HG02588 (cell line): ENCODE measurements around the gene CYP4B1.

ENCODE experiments used
- ATAC-seq: cut with Tn5 transposase; IDR thresholded peaks from one replicate; pipeline ENCODE4 v1.9.1; 2021; ENCODE audit warnings: mild to moderate bottlenecking, moderate library complexity; ENCODE audit not compliant: unreplicated experiment

Gene CYP4B1

DNA sequence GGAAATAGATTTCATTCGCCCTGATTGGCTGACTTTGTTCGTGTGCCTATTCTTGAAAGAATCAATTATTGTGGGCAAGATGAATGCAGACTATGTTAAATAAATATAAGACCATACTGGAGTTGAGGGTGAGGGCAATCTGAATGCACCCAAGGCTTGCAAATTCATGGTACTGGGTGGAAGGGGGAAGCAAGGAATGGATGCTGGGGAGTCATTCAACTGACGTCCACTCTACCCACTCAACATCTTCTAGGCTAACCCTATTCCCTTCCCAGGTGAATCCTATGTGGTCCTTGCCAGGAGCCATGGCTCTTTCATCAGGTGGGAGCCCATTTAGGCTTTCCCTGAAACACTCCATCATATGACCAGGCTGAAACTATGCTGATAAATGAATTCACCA is 5.7 kb upstream of the CYP4B1 start:
- no peak for ATAC-seq

DNA sequence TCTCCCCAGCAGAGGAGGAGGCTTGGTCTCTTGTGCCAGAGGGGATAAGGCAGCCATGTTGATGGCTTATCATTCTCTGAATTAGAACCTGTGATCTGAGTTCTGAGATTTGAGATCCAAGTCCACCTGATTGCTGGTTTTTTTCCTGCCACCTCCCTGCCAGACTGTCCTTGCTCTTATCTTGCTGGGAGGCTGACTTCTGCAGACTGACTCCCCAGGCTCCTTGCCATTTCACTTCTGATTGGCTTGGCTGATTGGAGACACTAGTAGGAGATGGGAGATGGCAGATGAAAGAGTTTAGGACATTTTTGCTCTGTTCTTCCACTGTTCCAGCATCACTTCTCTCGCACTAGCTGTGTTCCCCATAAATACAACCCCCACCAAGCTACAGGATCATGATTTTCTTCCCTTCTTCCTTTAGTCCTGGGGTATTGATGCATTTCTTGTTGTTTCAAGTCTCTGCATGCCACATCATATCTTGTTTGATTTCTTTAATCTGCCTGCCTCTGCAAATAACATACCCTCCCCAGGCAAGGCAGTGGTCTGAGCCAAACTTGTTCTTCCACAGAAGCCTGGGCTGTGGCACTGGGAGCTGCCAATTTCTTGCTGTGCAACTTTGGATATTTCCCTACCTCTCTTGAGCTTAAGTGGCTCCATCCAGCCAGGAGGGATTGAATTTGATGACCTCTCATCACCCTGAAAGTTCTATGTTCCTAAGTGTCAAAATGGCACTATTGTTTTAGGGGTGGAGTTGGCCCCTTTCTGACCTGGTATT is 963 bp upstream of the CYP4B1 start:
- no peak for ATAC-seq

DNA sequence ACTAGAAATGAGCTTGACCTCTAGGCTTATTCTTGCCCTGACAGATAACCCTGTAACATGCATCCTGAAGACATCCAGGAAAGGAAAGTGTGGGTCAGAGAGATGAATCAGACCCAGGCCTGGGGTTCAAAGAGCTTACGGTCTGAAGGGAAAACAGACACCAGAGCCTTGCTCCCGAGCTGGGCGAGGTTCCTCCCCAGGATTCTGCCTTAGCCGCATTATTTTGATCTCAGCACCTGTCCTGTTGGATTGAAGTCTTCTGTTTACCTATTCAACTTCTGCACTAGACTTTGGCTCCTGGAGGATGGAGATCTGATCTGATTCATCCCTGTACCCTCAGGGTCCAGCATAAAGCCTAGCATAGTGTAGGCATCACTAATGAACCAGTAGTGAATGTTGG is 1.9 kb downstream of the CYP4B1 start:
- no peak for ATAC-seq

DNA sequence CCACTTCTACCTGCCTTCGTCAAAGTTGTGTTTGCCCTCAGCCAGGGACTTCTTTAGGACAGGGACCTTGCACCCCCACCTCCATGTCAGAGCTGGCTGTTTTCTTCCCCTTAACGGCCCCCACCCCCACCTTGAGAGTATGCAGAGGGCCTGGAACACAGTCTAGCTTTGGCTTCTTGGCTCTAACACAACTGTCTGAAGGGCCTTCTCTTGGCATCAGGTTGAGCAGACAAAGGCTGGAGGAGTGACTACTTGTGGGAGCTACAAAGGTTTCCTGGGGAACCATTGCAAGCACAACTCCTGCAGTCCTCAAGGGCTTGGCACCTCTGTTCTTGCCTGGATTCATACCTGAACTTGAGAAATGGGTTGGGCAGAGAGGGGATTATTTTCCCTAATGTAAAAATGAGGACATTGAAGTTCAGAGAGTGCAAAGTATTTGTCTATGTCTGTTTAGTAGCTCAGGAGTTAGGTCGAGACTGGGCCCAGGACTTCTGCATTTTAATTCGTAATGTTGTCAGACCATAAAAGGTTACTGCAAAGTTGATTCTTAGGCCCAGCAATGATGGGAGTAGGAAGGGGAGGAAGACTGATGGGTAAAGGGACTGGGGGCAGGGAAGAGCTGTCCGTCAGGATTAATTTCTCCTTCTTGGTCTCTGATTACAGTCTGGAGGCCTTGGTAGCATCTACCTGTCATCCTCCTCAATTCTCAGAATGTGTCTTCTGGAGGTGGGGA is 2.6 kb downstream of the CYP4B1 start:
- no peak for ATAC-seq

DNA sequence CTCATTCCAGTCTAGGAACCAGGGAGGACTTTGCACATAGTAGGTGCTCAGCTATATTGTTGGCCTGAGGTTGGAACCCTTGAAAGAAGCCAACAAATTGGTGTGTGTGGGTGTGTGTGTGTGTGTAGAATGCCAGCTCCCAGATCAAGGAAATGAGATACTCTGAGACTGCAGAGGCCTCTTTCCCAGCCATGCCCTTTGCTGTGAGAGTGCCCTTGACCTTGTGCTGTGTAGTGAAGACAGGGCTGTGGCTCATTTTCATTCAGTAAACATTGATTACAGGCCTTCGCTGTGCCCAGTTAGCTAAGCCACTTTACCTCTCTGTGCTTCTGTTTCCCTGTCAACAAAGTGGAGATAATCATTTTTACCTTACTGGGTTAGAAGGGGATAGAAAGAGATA is 3.2 kb downstream of the CYP4B1 start:
- ATAC-seq: no peak

DNA sequence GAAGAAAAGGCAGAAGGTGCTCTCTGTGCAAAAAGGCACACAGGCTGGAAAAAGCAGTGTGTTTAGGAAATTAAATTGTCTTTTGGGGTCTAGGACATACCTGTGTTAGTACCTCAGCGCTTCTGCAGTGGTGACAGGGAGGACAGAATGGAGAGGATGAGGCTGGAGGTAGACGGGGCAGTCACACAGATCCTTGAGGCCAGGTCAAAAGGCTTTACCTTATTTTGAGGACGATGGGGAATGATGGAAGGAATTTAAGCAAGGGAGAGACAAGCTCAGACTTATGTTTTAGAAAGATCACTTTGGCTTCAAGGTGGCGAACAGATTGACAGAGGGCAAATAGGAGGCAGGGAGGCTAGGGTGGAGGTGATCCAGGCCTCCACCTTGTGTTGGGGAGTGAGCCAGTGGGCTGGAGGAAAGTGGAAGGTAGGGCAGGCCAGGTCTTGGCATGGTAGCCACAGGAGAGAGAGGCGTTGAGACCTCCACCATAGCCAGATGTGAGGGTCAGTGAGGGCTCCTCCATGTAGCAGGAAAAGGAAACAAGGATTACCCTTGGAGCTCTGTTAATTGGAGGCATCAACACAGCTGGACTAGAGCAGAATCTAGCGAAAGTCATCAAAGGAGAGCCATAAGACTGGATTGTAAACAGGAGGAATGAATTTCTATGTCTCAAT is 4.2 kb downstream of the CYP4B1 start:
- no peak for ATAC-seq

DNA sequence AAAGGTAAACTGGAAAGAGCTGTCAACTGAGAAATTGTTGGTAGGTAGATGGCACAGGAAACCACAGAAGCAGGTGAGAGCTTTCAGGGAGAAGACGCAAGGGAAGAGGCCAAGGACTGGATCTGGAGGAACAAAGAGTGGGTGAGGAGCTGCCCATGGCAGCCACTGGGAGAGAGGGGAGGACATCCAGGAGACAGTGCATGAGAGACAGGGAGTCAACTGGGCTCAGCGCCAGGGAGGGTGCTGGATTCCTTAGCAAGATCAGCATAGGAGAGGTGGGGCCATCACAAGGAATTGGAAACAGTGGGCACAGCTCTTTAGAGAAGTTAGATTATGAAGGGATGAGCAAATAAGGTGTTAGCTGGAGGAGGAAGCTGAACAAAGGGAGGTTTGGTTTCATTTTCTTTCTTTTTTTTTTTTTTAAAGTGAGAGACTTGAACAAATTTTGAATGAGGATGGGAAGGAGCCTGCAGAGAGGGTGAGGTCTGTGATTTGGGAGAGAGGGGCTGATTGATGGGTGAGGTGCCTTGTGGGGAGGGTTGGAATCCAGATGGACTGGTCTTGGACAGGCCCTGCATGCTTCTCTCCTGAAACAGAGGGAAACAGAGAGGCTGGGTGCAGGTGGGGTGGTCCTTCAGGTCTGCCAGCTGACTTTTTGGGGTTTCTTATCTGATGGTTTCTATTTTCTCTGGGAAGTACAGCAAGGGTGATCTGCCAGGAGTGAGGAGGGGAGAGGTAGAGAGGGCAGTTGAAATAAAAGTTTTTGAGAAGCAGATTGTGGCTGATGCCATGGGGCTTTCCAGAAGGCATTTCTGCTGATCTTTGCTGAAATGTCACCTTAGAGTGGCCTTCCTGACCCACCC is 5.4 kb downstream of the CYP4B1 start:
- ATAC-seq: no peak

DNA sequence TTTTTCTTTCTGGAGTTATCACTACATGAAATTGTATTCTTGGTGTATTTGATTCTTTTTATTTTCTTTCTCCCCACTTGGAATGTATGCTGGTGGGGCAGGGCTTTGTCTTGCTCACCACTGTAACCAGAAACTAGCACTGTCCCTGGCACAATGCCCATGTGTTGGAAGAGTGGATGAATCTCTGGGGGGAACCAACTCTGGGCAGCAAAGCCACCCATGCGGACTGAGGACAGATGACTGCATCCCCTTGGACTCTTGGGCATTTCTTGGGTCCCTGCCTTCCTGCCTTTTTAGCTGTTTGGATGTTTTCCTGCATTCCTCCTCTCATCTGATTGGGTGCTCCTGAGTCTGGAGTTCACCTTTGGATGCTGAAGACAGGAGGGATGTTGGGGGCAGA is 6.1 kb downstream of the CYP4B1 start:
- no peak for ATAC-seq

DNA sequence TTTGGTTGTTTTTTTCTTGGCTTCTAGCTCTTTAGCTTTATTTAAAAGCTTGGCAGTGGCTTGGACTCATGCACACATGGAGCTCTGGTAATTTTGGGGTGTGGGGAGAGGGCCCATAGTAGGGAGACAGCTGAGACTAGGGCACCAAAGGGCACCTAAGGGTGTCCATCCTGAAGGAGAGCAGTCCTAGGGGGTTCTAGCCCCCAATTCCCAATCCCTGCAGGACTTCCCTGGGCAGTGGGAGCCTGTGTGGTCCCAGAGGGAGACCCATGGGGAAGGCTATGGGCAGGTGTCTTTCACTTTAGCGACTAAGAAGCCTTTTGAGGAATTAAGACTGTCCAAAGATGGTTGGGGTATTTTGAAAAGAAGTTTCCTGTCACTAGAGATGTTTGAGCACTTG is 6.9 kb downstream of the CYP4B1 start:
- ATAC-seq: no peak

DNA sequence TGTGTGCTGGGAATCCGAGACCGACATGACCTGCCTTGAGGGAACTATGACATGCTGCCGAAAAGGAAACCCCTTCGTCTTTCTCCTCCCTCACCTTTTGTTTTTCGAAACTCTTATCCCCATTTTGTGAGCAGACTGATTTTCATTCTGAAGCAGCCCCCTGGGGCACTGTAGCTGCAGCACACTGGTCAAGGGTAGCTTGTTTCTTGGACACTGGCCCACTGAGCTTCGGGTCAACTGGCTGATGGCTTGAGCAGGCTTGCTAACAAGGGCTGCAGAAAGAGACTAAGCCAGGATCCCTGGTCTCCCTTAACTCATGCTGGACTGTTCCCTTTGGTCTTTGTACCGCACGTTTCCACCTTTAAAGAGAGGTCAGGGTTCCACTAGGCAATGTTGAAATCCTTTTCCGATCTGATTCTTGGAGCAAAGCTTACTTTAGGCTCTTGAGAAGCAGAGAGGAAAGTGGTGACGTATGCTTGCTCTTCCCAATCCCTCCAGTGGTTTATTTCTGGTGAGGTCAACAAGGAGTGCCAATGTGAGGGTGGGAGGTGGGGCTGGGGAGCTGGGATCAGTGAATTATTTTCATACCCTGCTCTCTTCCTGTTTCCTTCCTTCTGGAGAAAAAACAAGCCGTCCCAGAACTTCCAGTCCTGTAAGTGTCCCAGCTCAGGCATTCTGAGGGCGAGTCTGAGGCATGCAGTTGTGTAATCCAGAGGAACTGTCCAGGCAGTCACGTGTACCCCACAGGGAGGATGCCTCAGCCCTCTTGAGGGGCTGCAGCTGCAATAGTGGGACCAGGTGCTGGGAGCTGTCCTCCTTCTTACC is 7.6 kb downstream of the CYP4B1 start:
- ATAC-seq: no peak

DNA sequence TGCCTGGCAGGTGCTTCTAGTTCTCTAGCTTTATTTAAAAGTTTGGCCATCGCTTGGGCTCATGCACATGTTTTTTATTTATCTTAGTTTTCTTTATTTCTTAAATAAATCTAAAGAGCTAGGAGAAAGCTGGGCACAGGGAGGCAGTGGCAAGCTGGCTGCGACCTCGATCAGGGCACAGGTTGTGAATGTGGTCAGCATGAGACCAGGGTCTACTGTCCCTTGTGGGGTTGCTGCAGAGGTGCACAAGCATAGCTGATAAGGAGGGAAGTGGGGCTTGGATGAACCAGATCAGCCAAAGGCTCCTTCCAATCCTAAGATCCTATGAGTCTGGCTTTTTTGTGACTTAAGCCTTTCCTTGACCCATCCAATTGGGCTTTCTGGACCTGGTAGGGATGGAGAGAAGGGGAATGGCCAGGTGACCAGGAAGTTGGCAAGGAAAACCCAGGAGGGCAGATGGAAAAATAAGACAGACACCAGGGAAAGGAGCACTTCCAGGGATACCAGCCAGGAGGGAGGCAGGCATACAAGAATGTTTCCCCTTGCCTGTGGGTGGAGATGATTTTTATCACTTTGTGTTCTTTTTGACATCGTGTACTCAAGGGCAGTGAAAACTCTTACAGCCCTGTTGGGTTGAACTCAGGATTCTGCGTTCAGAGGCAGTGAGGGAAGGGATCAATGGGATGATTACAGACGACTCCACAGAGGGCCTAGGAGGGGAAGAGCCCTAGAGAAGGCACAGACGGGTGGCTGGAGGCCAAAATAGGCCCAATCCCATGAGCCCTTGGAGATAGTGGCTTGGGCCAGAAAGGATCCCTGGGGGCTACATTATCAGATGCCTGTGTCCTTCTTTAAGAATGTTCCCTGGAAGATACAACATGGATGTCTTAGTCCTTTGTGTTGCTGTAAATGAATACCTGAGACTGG is 8.5 kb downstream of the CYP4B1 start:
- ATAC-seq: no peak

DNA sequence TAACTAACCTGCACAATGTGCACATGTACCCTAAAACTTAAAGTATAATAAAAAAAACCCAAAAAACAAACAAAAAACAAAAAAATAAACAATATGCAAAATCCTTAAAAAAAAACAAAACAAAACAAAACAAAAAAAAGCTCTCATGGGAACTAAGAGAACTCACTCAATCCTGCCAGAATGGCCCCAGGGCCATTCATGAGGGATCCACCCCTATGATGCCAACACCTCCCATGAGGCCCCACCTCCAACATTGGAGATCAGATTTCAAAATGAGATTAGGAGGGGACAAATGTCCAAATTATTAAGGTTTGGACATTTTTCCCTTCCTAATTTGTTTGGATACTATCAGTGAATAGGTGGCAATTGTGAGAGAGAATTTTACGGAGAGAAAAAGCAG is 10.2 kb downstream of the CYP4B1 start:
- ATAC-seq: no peak

DNA sequence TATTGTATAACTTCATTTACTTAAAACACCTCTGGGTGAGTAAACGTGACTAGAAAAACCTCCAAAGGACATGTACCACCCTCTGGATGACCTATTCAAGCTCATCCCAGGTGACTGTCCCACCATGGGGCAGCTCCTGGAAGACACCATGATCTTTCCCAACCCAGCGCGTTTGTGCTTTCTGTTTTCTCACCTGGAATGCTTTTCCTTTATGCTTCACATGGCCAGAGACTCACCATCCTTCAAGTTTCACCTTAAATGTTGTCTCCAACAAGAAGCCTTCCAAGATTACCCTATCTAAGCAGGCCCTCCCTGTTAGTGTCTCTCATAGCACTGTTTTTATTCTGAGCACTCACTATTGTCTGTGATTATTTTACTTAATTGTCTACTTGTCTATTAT is 11.1 kb downstream of the CYP4B1 start:
- no peak for ATAC-seq

DNA sequence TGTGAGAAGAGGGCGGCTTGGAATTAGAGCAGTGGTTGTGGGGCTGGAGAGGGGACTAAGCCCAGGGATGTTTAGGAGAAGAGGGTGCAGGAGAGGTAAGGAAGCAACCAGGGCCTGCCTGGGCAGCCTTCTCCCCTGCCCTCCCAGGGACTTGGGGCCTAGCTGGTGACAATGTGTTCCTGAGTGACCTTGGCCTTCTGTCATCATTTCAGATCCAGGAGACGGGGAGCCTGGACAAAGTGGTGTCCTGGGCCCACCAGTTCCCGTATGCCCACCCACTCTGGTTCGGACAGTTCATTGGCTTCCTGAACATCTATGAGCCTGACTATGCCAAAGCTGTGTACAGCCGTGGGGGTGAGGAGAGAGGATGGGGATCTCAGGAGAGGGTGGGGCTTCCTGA is 11.8 kb downstream of the CYP4B1 start:
- ATAC-seq: no peak

DNA sequence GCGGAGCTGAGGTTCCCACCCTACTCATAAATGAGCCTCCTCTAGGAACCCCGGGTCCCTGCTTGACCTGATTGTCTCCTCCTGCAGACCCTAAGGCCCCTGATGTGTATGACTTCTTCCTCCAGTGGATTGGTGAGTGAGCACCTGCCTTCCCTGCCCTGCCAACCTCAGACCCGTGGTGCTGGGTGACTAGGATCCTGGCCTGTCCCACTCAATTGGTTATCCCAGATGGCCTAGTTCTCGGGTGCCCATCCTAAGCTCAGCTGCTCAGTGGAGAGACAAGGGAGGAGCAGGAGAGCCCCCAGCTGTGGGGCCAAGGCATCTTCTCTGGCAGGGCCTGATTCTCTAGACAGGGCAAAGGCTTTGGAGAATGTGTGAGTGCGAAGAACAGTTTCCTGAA is 12.2 kb downstream of the CYP4B1 start:
- no peak for ATAC-seq

DNA sequence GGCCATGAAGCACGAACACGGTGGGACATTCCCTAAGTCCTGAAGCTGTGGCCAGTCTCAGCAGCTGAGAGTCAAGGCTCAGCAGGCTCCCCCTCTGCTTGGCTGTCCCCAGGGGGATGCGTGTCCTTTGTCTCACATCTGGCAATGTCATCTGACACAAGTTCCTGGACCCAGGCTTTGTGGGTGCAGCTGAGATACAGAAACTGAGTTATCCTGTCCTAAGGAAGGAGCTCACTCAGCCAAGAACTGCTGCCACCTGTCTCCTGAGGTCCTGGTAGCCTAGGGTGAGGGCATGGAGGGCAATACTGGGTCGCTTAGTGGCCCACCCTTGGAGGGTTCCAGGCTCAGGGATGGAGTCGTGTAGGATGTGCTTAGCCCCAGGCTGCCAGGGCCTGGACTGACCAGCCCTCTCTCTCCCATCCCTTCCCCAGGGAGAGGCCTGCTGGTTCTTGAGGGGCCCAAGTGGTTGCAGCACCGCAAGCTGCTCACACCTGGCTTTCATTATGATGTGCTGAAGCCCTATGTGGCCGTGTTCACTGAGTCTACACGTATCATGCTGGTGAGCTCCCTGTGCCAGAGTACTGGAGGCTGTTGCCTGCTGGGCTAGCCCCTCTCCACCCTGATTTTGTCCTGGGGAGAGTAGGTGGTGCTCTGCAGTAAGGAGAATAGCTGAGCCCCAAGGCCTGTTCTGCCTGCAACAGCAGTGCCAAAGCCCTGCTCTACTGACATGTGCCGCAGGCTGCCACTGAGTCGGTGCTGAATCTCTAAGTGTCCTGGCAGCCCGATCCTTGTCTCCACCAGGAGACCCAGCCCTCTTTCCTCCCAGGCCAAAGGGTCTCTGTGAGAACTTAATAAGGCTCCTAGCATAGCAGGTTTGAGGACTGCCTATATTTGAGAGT is 13.5 kb downstream of the CYP4B1 start:
- ATAC-seq: no peak

DNA sequence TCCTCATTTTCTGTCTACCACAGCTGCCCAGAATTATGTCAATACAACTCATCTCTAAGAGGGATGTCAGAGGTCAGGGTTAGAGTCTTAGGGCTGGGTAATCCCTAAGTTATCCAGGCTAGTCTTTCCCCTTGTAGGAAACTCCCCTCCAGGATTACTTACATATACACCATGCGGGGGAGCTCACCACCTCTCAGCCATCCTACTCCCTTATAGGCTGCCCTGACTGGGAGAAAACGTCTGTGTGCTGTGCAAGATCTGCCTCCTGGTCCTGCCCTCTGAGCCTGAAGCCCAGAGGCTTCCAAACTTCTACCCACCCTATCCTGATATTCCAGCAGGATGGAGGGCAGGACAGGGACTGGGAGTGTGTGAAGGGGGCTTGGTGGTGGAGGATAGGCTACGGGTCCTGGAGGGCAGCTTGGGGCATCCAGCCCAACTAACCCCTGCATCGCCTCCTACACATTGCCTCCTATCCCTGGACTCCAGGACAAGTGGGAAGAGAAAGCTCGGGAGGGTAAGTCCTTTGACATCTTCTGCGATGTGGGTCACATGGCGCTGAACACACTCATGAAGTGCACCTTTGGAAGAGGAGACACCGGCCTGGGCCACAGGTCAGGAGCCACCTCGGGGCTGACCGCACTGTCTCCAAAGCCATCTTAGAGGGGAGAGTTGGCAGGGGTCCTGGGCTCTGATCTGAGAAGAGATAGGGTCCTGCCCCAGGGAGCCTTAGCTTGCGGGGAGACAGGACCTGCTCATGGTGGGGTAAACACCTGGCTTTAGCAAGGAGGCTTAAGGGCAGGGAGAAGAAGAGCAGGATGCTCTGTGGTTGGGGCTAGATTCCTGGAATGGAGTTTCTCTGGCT is 14.4 kb downstream of the CYP4B1 start:
- no peak for ATAC-seq
